ENCODE data around the gene HOXD3. TPM values are rescaled to one million over a fixed set of nuclear protein-coding genes. Genes with fewer than 3 reads are reported as not detected.

Gene HOXD3
- total RNA-seq, 1 experiment from 2014 or later, result not detected

DNA sequence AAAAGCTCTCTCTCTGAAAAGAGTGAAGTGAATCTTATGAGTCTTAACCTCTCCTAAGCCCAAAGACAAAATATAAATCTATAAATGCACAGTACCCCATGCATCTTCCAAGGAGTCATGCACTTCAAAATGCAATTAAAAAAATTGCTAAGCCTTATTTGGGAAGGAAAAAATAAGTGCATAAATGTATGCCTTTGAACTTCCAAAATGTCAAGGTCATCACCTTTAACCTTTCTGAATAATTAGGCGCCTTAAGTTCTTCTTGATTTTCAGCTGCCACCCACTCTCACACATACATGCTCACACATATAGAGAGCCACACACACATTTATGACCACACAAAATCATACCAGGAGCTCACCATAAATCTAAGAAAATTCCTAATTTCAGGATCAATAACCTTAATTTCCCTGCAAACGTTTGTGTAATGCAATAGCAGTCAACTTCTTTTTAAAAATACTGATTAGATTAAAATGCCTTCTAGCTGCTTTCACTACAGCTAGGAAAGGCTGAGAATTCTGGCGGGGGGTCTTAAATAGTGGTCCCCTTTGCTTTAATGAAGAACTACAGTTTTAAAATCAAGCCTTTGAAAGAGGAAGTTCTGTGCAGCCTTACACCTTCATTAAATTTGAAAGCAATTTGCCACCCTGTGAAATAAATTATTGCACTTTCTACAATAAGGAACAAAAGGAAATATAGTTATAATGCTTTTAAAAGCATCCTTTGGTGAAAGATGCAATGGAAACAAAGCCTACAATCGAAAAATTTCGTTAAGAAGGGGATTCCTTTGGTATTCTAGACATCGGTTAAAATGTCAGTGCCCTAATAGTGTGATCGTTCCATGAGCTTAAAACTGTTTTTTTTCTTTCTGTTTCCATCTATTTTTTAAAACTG lies 46.4 kb upstream of the HOXD3 start:
- CTCF ChIA-PET, result interaction anchor here (0.6 to 2.6 kb wide), 40 partner anchors 8 to 1413 kb away, joined by 3 to 23 read pairs (median 4); partner anchors contain the start of genes HOXD12 and HOXD13
- H3K9me3 Mint-ChIP-seq (ENCODE audit: unreplicated experiment), result no peaks in the 10 kb centered on the region
- DNase-seq (ENCODE audit: unreplicated experiment), result no peak
- no TSS peak for BruUV-seq (replicated peaks)
- intact Hi-C loops (cut with micrococcal nuclease), result no loop called here
- no peak overlapping the region for H3K4me3 Mint-ChIP-seq (ENCODE audit: unreplicated experiment)
- no peaks in the 10 kb centered on the region for H3K36me3 Mint-ChIP-seq (ENCODE audit: insufficient read depth, unreplicated experiment)
- H3K27me3 Mint-ChIP-seq (ENCODE audit: insufficient read depth, unreplicated experiment), result peaks cover 10% of the 10 kb centered on the region
- TF ChIP-seq, protein P1, sequence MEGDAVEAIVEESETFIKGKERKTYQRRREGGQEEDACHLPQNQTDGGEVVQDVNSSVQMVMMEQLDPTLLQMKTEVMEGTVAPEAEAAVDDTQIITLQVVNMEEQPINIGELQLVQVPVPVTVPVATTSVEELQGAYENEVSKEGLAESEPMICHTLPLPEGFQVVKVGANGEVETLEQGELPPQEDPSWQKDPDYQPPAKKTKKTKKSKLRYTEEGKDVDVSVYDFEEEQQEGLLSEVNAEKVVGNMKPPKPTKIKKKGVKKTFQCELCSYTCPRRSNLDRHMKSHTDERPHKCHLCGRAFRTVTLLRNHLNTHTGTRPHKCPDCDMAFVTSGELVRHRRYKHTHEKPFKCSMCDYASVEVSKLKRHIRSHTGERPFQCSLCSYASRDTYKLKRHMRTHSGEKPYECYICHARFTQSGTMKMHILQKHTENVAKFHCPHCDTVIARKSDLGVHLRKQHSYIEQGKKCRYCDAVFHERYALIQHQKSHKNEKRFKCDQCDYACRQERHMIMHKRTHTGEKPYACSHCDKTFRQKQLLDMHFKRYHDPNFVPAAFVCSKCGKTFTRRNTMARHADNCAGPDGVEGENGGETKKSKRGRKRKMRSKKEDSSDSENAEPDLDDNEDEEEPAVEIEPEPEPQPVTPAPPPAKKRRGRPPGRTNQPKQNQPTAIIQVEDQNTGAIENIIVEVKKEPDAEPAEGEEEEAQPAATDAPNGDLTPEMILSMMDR (IDR thresholded peaks at IDR 0.05; ENCODE audit: unreplicated experiment), result no peak
- H3K4me1 Mint-ChIP-seq (ENCODE audit: insufficient read depth, unreplicated experiment), result peaks cover 7% of the 10 kb centered on the region
- no peak overlapping the region for H3K27ac Mint-ChIP-seq (ENCODE audit: low read depth, unreplicated experiment)
- POLR2A ChIA-PET, result interaction anchor here (0.7 to 1.5 kb wide), 4 partner anchors 9 to 527 kb away, joined by 3 to 5 read pairs (median 4); no protein-coding TSS in a partner anchor

DNA sequence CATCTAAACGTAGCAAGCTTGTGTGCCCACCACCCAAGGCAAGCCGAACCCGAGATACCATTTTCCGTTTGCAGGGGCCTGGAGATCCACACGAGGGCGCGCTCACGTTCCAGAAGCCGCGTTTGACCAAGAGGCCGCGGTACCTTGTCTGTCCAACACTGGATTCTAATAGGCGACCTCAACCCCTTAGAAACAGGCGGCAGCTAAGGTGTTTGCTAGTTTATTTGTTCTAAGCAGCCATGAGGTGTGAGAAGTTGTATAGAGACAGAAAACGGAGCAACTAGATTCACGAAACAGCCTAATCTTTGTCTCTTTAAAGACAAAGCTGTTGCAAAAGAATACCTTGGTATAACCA lies 45.8 kb upstream of the HOXD3 start:
- intact Hi-C loops (cut with micrococcal nuclease), result no loop called here
- no peak overlapping the region for H3K4me3 Mint-ChIP-seq (ENCODE audit: unreplicated experiment)
- BruUV-seq (replicated peaks), result no TSS peak
- H3K9me3 Mint-ChIP-seq (ENCODE audit: unreplicated experiment), result no peaks in the 10 kb centered on the region
- DNase-seq (ENCODE audit: unreplicated experiment), result peak; percentile 58
- ChIA-PET CTCF (interaction anchor here (0.6 to 2.6 kb wide), 35 partner anchors 9 to 1045 kb away, joined by 3 to 23 read pairs (median 4); partner anchors contain the start of genes HOXD12 and HOXD13), POLR2A (interaction anchor here (0.7 to 1.5 kb wide), 4 partner anchors 9 to 526 kb away, joined by 3 to 5 read pairs (median 4); no protein-coding TSS in a partner anchor)
- H3K27ac Mint-ChIP-seq (ENCODE audit: low read depth, unreplicated experiment), result no peak overlapping the region
- TF ChIP-seq, protein P1 (IDR thresholded peaks at IDR 0.05; ENCODE audit: unreplicated experiment), result peak; percentile 56
- no peaks in the 10 kb centered on the region for H3K36me3 Mint-ChIP-seq (ENCODE audit: insufficient read depth, unreplicated experiment)
- H3K27me3 Mint-ChIP-seq (ENCODE audit: insufficient read depth, unreplicated experiment), result peaks cover 8% of the 10 kb centered on the region
- H3K4me1 Mint-ChIP-seq (ENCODE audit: insufficient read depth, unreplicated experiment), result peaks cover 2% of the 10 kb centered on the region

DNA sequence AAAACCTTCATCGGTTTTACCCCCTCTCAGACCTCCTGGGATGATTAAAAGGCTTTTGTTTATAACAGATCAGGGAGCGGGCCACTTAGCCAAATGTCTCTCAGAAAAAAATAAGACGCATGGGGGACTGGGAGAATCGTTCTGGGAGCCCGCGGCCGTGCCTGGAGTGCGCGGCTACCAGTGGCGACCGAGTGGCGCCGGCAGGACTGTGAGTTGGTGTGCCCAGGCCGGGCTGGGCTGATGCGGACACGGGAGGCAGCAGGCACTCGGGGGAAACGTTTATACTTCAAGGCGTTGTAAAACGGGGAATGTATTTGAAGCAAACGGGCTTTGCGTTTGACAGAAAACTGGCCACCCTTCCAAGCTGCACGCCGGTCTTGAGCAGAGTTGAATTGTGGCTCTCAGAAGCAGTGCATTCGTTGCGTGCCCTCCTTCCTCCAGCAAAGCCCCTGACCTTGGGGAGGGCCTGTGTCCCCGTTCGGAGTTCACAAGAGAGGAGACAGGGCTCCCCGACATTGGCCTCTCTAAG lies 45.2 kb upstream of the HOXD3 start:
- CTCF ChIA-PET, result interaction anchor here (0.7 to 2.6 kb wide), 17 partner anchors 9 to 1030 kb away, joined by 3 to 23 read pairs (median 4); no protein-coding TSS in a partner anchor
- H3K36me3 Mint-ChIP-seq (ENCODE audit: insufficient read depth, unreplicated experiment), result no peaks in the 10 kb centered on the region

More for the DNA sequence above, 45.2 kb upstream of the HOXD3 start:
- Mint-ChIP-seq H3K4me1 (ENCODE audit: insufficient read depth, unreplicated experiment) (no peaks in the 10 kb centered on the region), H3K4me3 (ENCODE audit: unreplicated experiment) (no peak overlapping the region), H3K27ac (ENCODE audit: low read depth, unreplicated experiment) (no peak overlapping the region), H3K27me3 (ENCODE audit: insufficient read depth, unreplicated experiment) (peaks cover 10% of the 10 kb centered on the region), H3K9me3 (ENCODE audit: unreplicated experiment) (no peaks in the 10 kb centered on the region)
- intact Hi-C loops (cut with micrococcal nuclease), result no loop called here
- TF ChIP-seq, protein P1 (IDR thresholded peaks at IDR 0.05; ENCODE audit: unreplicated experiment), result no peak
- DNase-seq (ENCODE audit: unreplicated experiment), result no peak
- no TSS peak for BruUV-seq (replicated peaks)
- POLR2A ChIA-PET, result interaction anchor here (0.7 to 1.5 kb wide), 3 partner anchors 15 to 525 kb away, joined by 3 to 5 read pairs (median 4); no protein-coding TSS in a partner anchor

Measured in MCF 10A (cell line).